H9 (cell line): ENCODE results near the gene GRID1. TPM values are rescaled to one million over a fixed set of nuclear protein-coding genes. Genes with fewer than 3 reads are reported as not detected.

Source experiments
- DNase-seq: peaks from one replicate; pipeline ENCODE4 v3.0.0-alpha.2; 2017
- H2AFZ ChIP-seq: one replicate; pipeline ENCODE4 v1.6.1; 2013; ENCODE audit warnings: mild to moderate bottlenecking, low read length, control low read depth, moderate library complexity
- H2AK5ac ChIP-seq: 2 replicates; pipeline ENCODE4 v1.6.1; 2013; ENCODE audit warnings: low read length, control low read depth, mixed read lengths; ENCODE audit not compliant: insufficient read length
- H2BK120ac ChIP-seq: one replicate; pipeline ENCODE4 v1.6.1; 2013; ENCODE audit warnings: low read depth, mild to moderate bottlenecking, low read length, control low read depth, inconsistent platforms; ENCODE audit not compliant: poor library complexity, severe bottlenecking
- H2BK12ac ChIP-seq: 2 replicates; pipeline ENCODE4 v1.6.1; 2013; ENCODE audit warnings: low read length, control low read depth, mixed read lengths, low read depth; ENCODE audit not compliant: insufficient read length
- H2BK15ac ChIP-seq: 2 replicates; pipeline ENCODE4 v1.6.1; 2013; ENCODE audit warnings: low read depth, low read length, control low read depth
- H2BK20ac ChIP-seq: one replicate; pipeline ENCODE4 v1.6.1; 2013; ENCODE audit warnings: low read depth, mild to moderate bottlenecking, low read length, control low read depth, inconsistent platforms; ENCODE audit not compliant: poor library complexity, severe bottlenecking
- H2BK5ac ChIP-seq: 2 replicates; pipeline ENCODE4 v1.6.1; 2013; ENCODE audit warnings: low read length, control low read depth, mixed read lengths; ENCODE audit not compliant: insufficient read length
- H3K14ac ChIP-seq: 2 replicates; pipeline ENCODE4 v1.6.1; 2013; ENCODE audit warnings: low read length, control low read depth; ENCODE audit not compliant: insufficient read depth
- H3K18ac ChIP-seq: 2 replicates; pipeline ENCODE4 v1.6.1; 2013; ENCODE audit warnings: low read depth, mild to moderate bottlenecking, mixed read lengths, low read length, control low read depth; ENCODE audit not compliant: insufficient read length
- H3K23ac ChIP-seq: 2 replicates; pipeline ENCODE4 v1.6.1; 2013; ENCODE audit warnings: low read length, control low read depth, mixed read lengths, low read depth; ENCODE audit not compliant: insufficient read length
- H3K23me2 ChIP-seq: 2 replicates; pipeline ENCODE4 v1.6.1; 2013; ENCODE audit warnings: low read depth, mild to moderate bottlenecking, mixed read lengths, low read length, control low read depth; ENCODE audit not compliant: insufficient read length, poor library complexity, severe bottlenecking
- H3K27ac ChIP-seq: 2 replicates; pipeline ENCODE4 v1.5.1; 2013; ENCODE audit warnings: low read length, control low read depth, mixed read lengths, low read depth; ENCODE audit not compliant: insufficient read length
- H3K27me3 ChIP-seq: 2 replicates; pipeline ENCODE4 v1.6.1; 2013; ENCODE audit warnings: low read length, control low read depth, inconsistent platforms; ENCODE audit not compliant: insufficient read depth
- H3K4ac ChIP-seq: 2 replicates; pipeline ENCODE4 v1.6.1; 2013; ENCODE audit warnings: low read depth, mild to moderate bottlenecking, control low read depth, inconsistent platforms, low read length, moderate library complexity
- H3K4me1 ChIP-seq: 2 replicates; pipeline ENCODE4 v1.6.1; 2013; ENCODE audit warnings: low read length, control low read depth, inconsistent platforms; ENCODE audit not compliant: insufficient read depth
- H3K4me2 ChIP-seq: 2 replicates; pipeline ENCODE4 v1.6.1; 2013; ENCODE audit warnings: low read length, control low read depth, mixed read lengths; ENCODE audit not compliant: insufficient read length, insufficient read depth
- H3K56ac ChIP-seq: 2 replicates; pipeline ENCODE4 v1.6.1; 2013; ENCODE audit warnings: low read depth, mild to moderate bottlenecking, mixed read lengths, low read length, control low read depth; ENCODE audit not compliant: insufficient read length
- H3K79me1 ChIP-seq: 2 replicates; pipeline ENCODE4 v1.6.1; 2013; ENCODE audit warnings: low read depth, mild to moderate bottlenecking, moderate library complexity, low read length, control low read depth, inconsistent platforms; ENCODE audit not compliant: insufficient read depth, poor library complexity, severe bottlenecking
- H3K79me2 ChIP-seq: 2 replicates; pipeline ENCODE4 v1.6.1; 2013; ENCODE audit warnings: low read length, control low read depth, inconsistent platforms; ENCODE audit not compliant: insufficient read depth
- H3K9ac ChIP-seq: 2 replicates; pipeline ENCODE4 v1.6.1; 2013; ENCODE audit warnings: low read length, control low read depth, mixed read lengths; ENCODE audit not compliant: insufficient read length; ENCODE audit errors: extremely low read depth
- H3K9me3 ChIP-seq: one replicate; pipeline ENCODE4 v1.6.1; 2013; ENCODE audit warnings: low read depth, low read length, inconsistent platforms; ENCODE audit not compliant: control insufficient read depth
- H3T11ph ChIP-seq: one replicate; pipeline ENCODE4 v1.6.1; 2013; ENCODE audit warnings: mild to moderate bottlenecking, low read length, control low read depth, inconsistent platforms
- H4K20me1 ChIP-seq: one replicate; pipeline ENCODE4 v1.6.1; 2013; ENCODE audit not compliant: control insufficient read depth, insufficient read length, insufficient read depth
- H4K5ac ChIP-seq: 2 replicates; pipeline ENCODE4 v1.6.1; 2013; ENCODE audit warnings: low read depth, mild to moderate bottlenecking, mixed read lengths, low read length, control low read depth; ENCODE audit not compliant: insufficient read length
- H4K8ac ChIP-seq: replicated peaks from 2 replicates; pipeline ENCODE4 v1.6.1; 2013; ENCODE audit warnings: low read length, control low read depth, mixed read lengths, low read depth; ENCODE audit not compliant: insufficient read length
- H4K91ac ChIP-seq: 2 replicates; pipeline ENCODE4 v1.6.1; 2013; ENCODE audit warnings: low read depth, mild to moderate bottlenecking, moderate library complexity, mixed read lengths, low read length, control low read depth; ENCODE audit not compliant: insufficient read length
- H3K27ac Mint-ChIP-seq, 3 experiments: 2 replicates in 2 of 3; 3 replicates in 1 of 3; pipeline ENCODE4 v1.8.0; 2020 to 2021; ENCODE audit warnings: mixed read lengths in 3 of 3, mild to moderate bottlenecking in 1 of 3, moderate library complexity in 1 of 3
- H3K27me3 Mint-ChIP-seq: 2 replicates; pipeline ENCODE4 v1.8.0; 2021; ENCODE audit warnings: low read depth, mild to moderate bottlenecking, moderate library complexity, mixed read lengths
- H3K36me3 Mint-ChIP-seq, 3 experiments: 2 replicates in 2 of 3; 3 replicates in 1 of 3; pipeline ENCODE4 v1.8.0; 2020 to 2021; ENCODE audit warnings: low read depth in 3 of 3, mixed read lengths in 3 of 3; ENCODE audit not compliant: insufficient read depth in 1 of 3
- H3K4me1 Mint-ChIP-seq, 2 experiments: 2 replicates each; pipeline ENCODE4 v1.8.0; 2020; ENCODE audit warnings: mixed read lengths in 2 of 2
- H3K4me3 Mint-ChIP-seq, 2 experiments: 2 replicates in 1 of 2; 3 replicates in 1 of 2; pipeline ENCODE4 v1.8.0; 2020 to 2021; ENCODE audit warnings: mild to moderate bottlenecking in 2 of 2, mixed read lengths in 2 of 2, moderate library complexity in 1 of 2
- H3K9me3 Mint-ChIP-seq, 2 experiments: 2 replicates in 1 of 2; 3 replicates in 1 of 2; pipeline ENCODE4 v1.8.0; 2020; ENCODE audit warnings: mild to moderate bottlenecking in 2 of 2, mixed read lengths in 2 of 2, moderate library complexity in 1 of 2
- WGBS: extraction: QIAGEN DNeasy Blood & Tissue Kit; methylation state at CpG from one replicate; pipeline ENCODE4 v1.1.7; 2013; ENCODE audit warnings: missing lambda C conversion rate, low lambda C conversion rate, mixed read lengths; ENCODE audit not compliant: insufficient read length; ENCODE audit errors: extremely low coverage; 5-methylcytosine and 5-hydroxymethylcytosine counted together
- total RNA-seq: library from RNA; stranded (reverse); gene quantifications from 2 replicates; pipeline ENCODE4 v1.2.1, GENCODE V29; 2021
- TF ChIP-seq, protein P1 (sequence below): fragments of 200-600 bp; sonication (generic); conservative IDR thresholded peaks from 3 replicates; pipeline ENCODE4 v1.8.0; 2021; ENCODE audit warnings: antibody characterized with exemption, mild to moderate bottlenecking

GRID1 gene
- total RNA-seq, 1 experiment from 2014 or later = 0.35 TPM

DNA sequence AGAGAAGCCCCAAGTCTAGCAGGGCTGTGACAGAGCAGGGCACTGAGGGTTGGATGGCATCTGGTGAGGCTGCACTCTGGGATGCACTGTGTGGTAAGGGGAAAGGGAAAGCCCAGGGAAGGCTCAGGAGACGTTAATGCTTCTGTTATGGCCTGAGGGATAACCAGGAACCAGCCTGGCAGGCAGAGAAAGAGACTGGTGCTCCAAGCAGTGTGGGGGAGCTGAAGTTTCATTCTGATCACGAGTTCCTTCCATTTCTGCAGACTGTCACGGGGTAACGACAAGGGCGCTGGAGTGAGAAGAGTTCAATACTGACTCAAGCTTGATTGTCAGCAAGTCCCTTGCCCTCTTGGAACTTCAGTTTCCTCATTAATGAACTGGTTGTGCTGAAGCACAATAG lies 730.9 kb downstream of the GRID1 start:
- Histone ChIP-seq H4K5ac (no peak overlapping the region), H2BK120ac (no peak overlapping the region), H4K91ac (no peak overlapping the region), H3K9ac (no peak overlapping the region), H3K23ac (no peak overlapping the region), H4K8ac (no peak overlapping the region), H3K4me2 (no peak overlapping the region), H2AK5ac (no peak overlapping the region), H2BK15ac (no peak overlapping the region), H3K18ac (no peak overlapping the region), H3K23me2 (no peaks in the 10 kb centered on the region), H3K14ac (no peak overlapping the region; the same call in 1 of the 2 replicates), H2AFZ (no peak overlapping the region), H3K4me1 (no peaks in the 10 kb centered on the region), H3K56ac (no peak overlapping the region), H3K79me1 (no peaks in the 10 kb centered on the region), H3K9me3 (no peaks in the 10 kb centered on the region), H3K27ac (no peak overlapping the region), H2BK5ac (no peak overlapping the region), H2BK20ac (no peak overlapping the region), H3T11ph (no peak overlapping the region), H4K20me1 (no peaks in the 10 kb centered on the region), H2BK12ac (no peak overlapping the region), H3K27me3 (no peaks in the 10 kb centered on the region), H3K4ac (no peak overlapping the region), H3K79me2 (no peaks in the 10 kb centered on the region)
- no peaks in the 10 kb centered on the region for H3K27me3 Mint-ChIP-seq
- H3K36me3 Mint-ChIP-seq = no peaks in the 10 kb centered on the region
- H3K9me3 Mint-ChIP-seq = no peaks in the 10 kb centered on the region
- no peak for DNase-seq
- no peaks in the 10 kb centered on the region for H3K4me1 Mint-ChIP-seq
- TF ChIP-seq, protein P1, sequence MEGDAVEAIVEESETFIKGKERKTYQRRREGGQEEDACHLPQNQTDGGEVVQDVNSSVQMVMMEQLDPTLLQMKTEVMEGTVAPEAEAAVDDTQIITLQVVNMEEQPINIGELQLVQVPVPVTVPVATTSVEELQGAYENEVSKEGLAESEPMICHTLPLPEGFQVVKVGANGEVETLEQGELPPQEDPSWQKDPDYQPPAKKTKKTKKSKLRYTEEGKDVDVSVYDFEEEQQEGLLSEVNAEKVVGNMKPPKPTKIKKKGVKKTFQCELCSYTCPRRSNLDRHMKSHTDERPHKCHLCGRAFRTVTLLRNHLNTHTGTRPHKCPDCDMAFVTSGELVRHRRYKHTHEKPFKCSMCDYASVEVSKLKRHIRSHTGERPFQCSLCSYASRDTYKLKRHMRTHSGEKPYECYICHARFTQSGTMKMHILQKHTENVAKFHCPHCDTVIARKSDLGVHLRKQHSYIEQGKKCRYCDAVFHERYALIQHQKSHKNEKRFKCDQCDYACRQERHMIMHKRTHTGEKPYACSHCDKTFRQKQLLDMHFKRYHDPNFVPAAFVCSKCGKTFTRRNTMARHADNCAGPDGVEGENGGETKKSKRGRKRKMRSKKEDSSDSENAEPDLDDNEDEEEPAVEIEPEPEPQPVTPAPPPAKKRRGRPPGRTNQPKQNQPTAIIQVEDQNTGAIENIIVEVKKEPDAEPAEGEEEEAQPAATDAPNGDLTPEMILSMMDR = no peak
- no CpG with 5 or more reads among the region's 5 CpGs for WGBS
- no peak overlapping the region for H3K4me3 Mint-ChIP-seq
- H3K27ac Mint-ChIP-seq = no peak overlapping the region; a peak in 1 of 7 replicates
